ENCODE data around the gene AP3B1. TPM values are rescaled to one million over a fixed set of nuclear protein-coding genes. Genes with fewer than 3 reads are reported as not detected.

The AP3B1 gene
- total RNA-seq, 4 donors from 2014 or later = 52.6 to 74.3 (median 58.9) TPM

DNA sequence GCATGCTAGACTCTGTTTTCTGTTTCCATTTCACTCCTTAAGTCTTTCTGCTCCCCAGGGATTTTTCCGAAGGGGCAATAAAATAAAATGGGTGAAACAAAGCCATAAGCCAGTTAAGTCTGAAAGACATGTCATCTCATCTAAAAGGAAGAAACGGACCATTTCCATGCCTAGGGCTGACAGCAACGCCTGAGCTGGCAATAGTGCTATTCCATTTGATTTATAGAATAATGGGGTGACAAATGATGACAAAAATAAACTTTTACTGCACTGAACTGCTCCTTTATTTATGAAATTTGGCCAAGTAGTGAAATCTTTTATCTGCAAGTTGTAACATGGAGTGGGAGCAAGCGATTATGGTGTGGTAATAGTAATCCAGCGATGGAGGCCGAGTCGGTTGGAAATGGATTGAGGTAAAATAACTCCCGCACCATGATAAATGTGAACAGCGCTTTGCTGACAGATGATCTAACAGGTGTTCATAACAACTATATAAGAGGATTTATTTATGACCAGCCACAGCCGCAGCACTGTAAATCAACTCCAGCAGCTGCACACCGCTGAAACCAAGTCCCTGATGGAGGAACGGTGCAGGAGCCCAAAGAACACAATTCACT is 298.6 kb downstream of the AP3B1 start:
- H3K4me3 ChIP-seq = no peak overlapping the region
- no peaks in the 10 kb centered on the region for H3K4me1 ChIP-seq
- DNase-seq = no peak
- H3K27ac ChIP-seq = no peak overlapping the region
- TF ChIP-seq POLR2A (IDR thresholded peaks at IDR 0.05) = no peak
- TF ChIP-seq, protein P1, sequence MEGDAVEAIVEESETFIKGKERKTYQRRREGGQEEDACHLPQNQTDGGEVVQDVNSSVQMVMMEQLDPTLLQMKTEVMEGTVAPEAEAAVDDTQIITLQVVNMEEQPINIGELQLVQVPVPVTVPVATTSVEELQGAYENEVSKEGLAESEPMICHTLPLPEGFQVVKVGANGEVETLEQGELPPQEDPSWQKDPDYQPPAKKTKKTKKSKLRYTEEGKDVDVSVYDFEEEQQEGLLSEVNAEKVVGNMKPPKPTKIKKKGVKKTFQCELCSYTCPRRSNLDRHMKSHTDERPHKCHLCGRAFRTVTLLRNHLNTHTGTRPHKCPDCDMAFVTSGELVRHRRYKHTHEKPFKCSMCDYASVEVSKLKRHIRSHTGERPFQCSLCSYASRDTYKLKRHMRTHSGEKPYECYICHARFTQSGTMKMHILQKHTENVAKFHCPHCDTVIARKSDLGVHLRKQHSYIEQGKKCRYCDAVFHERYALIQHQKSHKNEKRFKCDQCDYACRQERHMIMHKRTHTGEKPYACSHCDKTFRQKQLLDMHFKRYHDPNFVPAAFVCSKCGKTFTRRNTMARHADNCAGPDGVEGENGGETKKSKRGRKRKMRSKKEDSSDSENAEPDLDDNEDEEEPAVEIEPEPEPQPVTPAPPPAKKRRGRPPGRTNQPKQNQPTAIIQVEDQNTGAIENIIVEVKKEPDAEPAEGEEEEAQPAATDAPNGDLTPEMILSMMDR (IDR thresholded peaks at IDR 0.05) = no peak
- no peaks in the 10 kb centered on the region for H3K27me3 ChIP-seq
- no peaks in the 10 kb centered on the region for H3K9me3 ChIP-seq
- H3K36me3 ChIP-seq = peaks cover 0 to 18% (median 0%) of the 10 kb centered on the region in 3 donors

DNA sequence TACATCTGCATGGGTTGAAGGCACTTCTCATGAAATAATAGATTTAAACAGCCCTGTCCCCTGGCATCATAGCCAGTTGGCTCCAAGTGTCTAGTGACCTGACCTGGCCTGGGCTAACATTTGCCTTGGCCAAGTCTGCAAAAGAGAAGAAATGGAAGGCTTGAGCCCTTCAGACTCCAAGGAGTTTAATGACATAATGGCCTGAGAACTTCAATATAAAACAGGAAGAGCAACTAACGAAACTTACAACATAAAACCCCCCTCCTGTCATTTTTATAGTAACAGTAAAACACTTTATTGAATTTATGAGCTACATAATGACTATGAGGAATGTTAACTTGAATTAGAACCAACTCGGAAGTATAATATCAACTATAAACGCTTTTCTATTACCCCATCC is 299.6 kb downstream of the AP3B1 start:
- Histone ChIP-seq H3K36me3 (peaks cover 0 to 16% (median 0%) of the 10 kb centered on the region in 3 donors), H3K4me1 (no peaks in the 10 kb centered on the region), H3K4me3 (no peak overlapping the region), H3K9me3 (no peaks in the 10 kb centered on the region), H3K27me3 (no peaks in the 10 kb centered on the region), H3K27ac (no peak overlapping the region)
- TF ChIP-seq, protein P1 (IDR thresholded peaks at IDR 0.05) = no peak
- no peak for TF ChIP-seq POLR2A (IDR thresholded peaks at IDR 0.05)
- no peak for DNase-seq

DNA sequence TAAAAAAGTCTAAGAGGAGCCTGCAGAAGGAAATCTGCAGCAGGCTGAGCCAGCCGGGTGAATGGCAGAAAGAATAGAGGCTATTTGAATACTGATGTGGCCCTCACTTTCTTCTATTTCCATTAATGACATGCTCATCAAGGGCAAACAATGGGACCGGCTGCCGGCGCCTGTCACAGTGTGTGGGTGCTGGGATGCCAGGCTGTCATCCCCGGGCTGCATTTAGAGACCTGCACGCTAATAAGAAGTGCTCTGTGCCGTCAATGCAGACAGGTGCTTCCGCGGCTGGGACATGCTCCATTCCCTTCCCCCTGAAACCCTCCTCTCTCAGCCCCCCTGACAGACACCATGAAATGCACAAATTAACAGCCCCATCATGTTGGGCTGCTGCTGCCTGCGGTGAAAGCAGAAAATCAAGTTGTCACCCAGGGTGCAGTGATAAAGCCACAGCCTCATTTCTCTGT is 300.6 kb downstream of the AP3B1 start:
- Histone ChIP-seq H3K36me3 (peaks cover 0 to 9% (median 0%) of the 10 kb centered on the region in 3 donors), H3K27me3 (no peaks in the 10 kb centered on the region), H3K4me3 (no peak overlapping the region), H3K27ac (no peak overlapping the region), H3K9me3 (no peaks in the 10 kb centered on the region), H3K4me1 (no peaks in the 10 kb centered on the region)
- TF ChIP-seq, protein P1 (IDR thresholded peaks at IDR 0.05) = no peak
- TF ChIP-seq POLR2A (IDR thresholded peaks at IDR 0.05) = no peak
- no peak for DNase-seq

- Histone ChIP-seq H3K27me3 (no peaks in the 10 kb centered on the region), H3K4me3 (no peak overlapping the region), H3K9me3 (no peaks in the 10 kb centered on the region), H3K36me3 (peaks cover 0 to 3% (median 0%) of the 10 kb centered on the region in 3 donors), H3K27ac (no peak overlapping the region), H3K4me1 (no peaks in the 10 kb centered on the region)
- no peak for DNase-seq
- TF ChIP-seq, protein P1 (IDR thresholded peaks at IDR 0.05) = no peak
- no peak for TF ChIP-seq POLR2A (IDR thresholded peaks at IDR 0.05)
Observed at GRCh38 chr5:77993141-77993854, 301.2 kb downstream of the AP3B1 start.

- no peaks in the 10 kb centered on the region for H3K27me3 ChIP-seq
- DNase-seq = no peak
- no peaks in the 10 kb centered on the region for H3K4me1 ChIP-seq
- H3K27ac ChIP-seq = no peak overlapping the region
- no peak for TF ChIP-seq POLR2A (IDR thresholded peaks at IDR 0.05)
- TF ChIP-seq, protein P1 (IDR thresholded peaks at IDR 0.05) = no peak
- no peak overlapping the region for H3K4me3 ChIP-seq
- H3K36me3 ChIP-seq = no peaks in the 10 kb centered on the region
- H3K9me3 ChIP-seq = no peaks in the 10 kb centered on the region
Observed at GRCh38 chr5:77991084-77991483, 303.4 kb downstream of the AP3B1 start.

Data from Peyer's patch (tissue), 4 donors.